Measurements from ENCODE around the gene MOB1A.
"Not testable (repeated sequence)": the region's sequence is repeated elsewhere in the genome, so short reads cannot be mapped to it uniquely, and the experiment has no call there.

The MOB1A gene

DNA sequence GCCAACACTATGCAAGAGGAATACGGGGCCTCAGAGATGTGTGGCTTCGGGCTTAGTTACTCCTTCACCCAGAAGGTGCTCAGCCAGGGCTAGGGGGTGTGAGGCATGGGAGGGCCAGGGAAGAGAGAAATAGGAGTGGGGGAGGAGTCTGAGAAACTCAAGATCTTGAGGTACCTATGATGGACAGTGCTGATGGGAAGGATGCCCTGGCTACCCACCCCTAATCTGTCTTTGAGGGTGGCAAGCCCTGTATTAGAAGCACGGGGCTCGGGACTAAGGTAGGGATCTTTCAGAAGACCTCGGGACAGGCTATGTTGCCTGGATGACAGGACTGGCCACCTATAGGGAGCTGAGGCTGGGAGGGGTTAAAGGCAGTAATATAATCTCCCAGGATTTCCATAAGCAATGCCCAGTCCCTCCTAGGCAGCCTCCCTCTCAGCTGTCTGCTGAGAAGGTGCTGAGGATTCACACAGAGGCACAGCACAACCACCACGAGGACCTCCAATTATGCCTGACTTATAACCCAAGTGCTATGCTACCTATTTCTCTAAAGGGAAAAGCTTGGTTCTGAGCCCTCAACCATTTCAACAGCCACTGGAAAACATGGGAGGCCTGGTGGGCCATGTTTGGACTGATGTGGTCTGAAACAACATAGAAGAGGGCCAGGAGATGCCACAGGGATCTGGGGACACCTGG, 43.1 kb upstream of the MOB1A start:
- TF ChIP-seq, protein P1, sequence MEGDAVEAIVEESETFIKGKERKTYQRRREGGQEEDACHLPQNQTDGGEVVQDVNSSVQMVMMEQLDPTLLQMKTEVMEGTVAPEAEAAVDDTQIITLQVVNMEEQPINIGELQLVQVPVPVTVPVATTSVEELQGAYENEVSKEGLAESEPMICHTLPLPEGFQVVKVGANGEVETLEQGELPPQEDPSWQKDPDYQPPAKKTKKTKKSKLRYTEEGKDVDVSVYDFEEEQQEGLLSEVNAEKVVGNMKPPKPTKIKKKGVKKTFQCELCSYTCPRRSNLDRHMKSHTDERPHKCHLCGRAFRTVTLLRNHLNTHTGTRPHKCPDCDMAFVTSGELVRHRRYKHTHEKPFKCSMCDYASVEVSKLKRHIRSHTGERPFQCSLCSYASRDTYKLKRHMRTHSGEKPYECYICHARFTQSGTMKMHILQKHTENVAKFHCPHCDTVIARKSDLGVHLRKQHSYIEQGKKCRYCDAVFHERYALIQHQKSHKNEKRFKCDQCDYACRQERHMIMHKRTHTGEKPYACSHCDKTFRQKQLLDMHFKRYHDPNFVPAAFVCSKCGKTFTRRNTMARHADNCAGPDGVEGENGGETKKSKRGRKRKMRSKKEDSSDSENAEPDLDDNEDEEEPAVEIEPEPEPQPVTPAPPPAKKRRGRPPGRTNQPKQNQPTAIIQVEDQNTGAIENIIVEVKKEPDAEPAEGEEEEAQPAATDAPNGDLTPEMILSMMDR (IDR thresholded peaks at IDR 0.05; ENCODE audit: low read depth, low read length), result no peak
- no peak for DNase-seq (ENCODE audit: extremely low read depth, low read depth)

GRCh38 chr2:74221091-74221490, 42.4 kb upstream of the MOB1A start:
- TF ChIP-seq, protein P1 (IDR thresholded peaks at IDR 0.05; ENCODE audit: low read depth, low read length), result no peak
- no peak for DNase-seq (ENCODE audit: extremely low read depth, low read depth)

- TF ChIP-seq, protein P1 (IDR thresholded peaks at IDR 0.05; ENCODE audit: low read depth, low read length), result no peak
- DNase-seq (ENCODE audit: extremely low read depth, low read depth), result no peak
These were observed 41.3 kb upstream of the MOB1A start for GRCh38 chr2:74219846-74220486.

DNA sequence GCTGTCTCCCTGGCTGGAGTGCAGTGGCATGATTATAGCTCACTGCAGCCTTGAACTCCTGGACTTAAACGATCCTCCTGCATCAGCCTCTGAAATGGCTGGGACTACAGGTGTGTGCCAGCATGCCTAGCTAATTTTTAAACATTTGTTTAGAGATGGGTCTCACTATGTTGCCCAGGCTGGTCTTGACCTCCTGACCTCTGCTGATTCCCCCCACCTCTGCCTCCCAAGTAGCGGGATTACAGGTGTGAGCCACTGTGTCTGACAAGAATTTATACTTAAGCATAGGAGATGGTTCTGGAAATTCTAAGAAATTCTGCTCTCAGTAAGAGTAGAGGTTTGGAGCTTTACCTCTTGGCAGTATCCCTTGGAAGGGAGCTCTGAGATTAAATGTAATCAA, 38.0 kb upstream of the MOB1A start:
- TF ChIP-seq, protein P1 (IDR thresholded peaks at IDR 0.05; ENCODE audit: low read depth, low read length), result no peak
- no peak for DNase-seq (ENCODE audit: extremely low read depth, low read depth)

GRCh38 chr2:74215771-74216170, 37.1 kb upstream of the MOB1A start:
- not testable (repeated sequence) for DNase-seq (ENCODE audit: extremely low read depth, low read depth)

GRCh38 chr2:74212702-74213410, 34.2 kb upstream of the MOB1A start:
- TF ChIP-seq, protein P1 (IDR thresholded peaks at IDR 0.05; ENCODE audit: low read depth, low read length), result no peak
- no peak for DNase-seq (ENCODE audit: extremely low read depth, low read depth)

DNA sequence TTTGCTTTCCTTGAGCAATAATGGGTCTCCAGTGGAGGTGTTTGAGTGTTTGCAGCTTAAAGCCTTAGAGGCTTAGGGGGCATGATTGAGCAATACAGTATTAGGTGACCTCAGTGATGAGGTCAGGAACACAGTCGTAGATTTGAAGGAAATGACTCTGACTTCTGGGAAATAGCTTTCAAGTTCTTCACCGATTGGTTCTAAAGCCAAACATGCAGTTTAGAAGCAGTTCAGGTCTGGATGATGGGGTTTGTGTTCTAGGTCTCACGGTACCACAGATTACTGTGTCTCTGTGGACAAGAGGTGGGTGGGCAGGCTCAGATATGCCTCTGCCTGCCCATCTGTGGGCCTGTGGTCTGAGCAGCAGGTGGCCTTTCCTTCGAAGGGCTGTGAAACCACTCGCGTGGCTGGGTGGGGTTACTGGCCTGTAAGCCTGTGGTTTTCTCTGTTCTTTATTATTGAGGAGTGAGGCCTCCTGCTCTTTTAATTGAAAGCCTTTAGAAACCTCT, 27.6 kb upstream of the MOB1A start:
- TF ChIP-seq, protein P1 (IDR thresholded peaks at IDR 0.05; ENCODE audit: low read depth, low read length), result no peak
- DNase-seq (ENCODE audit: extremely low read depth, low read depth), result no peak
